Suprapubic skin (tissue), 4 donors: ENCODE data around the gene ETS1.

Experiments used
- CTCF ChIP-seq, 2 donors: fragments of 200-600 bp in 1 of 2; fragments of 450-650 bp in 1 of 2; sonication (generic) in 1 of 2; IDR thresholded peaks; one replicate each; pipeline ENCODE4 v1.5.1; 2016 to 2019; ENCODE audit warnings: antibody characterized with exemption in 2 of 2, mild to moderate bottlenecking in 1 of 2, moderate library complexity in 1 of 2
- POLR2A ChIP-seq, 2 donors: fragments of 450-650 bp; IDR thresholded peaks; one replicate each; pipeline ENCODE4 v1.6.1; 2017; ENCODE audit warnings: antibody characterized with exemption in 2 of 2, mild to moderate bottlenecking in 2 of 2, moderate library complexity in 2 of 2
- POLR2AphosphoS5 ChIP-seq, 3 donors: sonication (generic); formaldehyde crosslinking; IDR thresholded peaks; one replicate each; pipeline ENCODE4 v1.6.1; 2017; ENCODE audit warnings: antibody characterized with exemption in 3 of 3

DNA sequence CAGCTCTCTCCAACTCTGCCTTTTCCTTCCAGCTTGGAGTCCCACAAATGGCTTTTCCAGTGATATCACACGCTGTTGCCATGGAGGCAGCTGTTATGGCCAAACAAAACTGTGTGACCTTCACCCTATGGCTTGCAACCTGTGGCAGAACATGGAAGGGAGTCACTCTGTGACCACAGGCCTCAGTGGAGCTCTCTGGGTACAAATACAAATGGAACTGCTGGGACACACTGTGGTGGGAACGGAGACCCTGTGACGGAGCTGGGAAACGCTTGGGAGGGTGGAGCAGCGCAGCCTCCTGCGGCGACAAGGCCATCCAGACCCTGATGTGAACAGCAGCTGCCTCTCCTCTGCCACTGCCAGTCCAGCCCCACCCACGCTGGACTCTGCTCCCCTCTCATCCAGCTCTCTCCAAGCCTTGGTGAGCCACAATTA is 162.5 kb downstream of the ETS1 start:
- no peak for TF ChIP-seq CTCF (IDR thresholded peaks at IDR 0.05)
- TF ChIP-seq POLR2AphosphoS5 (IDR thresholded peaks at IDR 0.05) = no peak
- no peak for TF ChIP-seq POLR2A (IDR thresholded peaks at IDR 0.05)
